PC-9 (cell line): ENCODE data around the gene CABS1. TPM values are rescaled to one million over a fixed set of nuclear protein-coding genes. Genes with fewer than 3 reads are reported as not detected.

Source experiments
- BruUV-seq: library from RNA; stranded (reverse); fragments of 400-500 nt; replicated peaks from 2 replicates; lab custom pipeline; 2021; lab: Mats Ljungman, UMichigan
- CTCF ChIA-PET: fragments of 300-600 bp; sonication (Branson Sonifier 250); formaldehyde crosslinking; loops from one replicate; lab custom pipeline; 2022; ENCODE audit warnings: antibody characterized with exemption; lab: Charles Lee
- POLR2A ChIA-PET: fragments of 300-600 bp; sonication (Branson Sonifier 250); formaldehyde crosslinking; loops from one replicate; lab custom pipeline; 2022; ENCODE audit warnings: antibody characterized with exemption; ENCODE audit not compliant: unreplicated experiment; lab: Charles Lee
- DNase-seq, 2 experiments: peaks; one replicate each; pipeline versions ENCODE4 v3.0.0 to v3.0.0-alpha.2; 2015 to 2022; ENCODE audit warnings: mixed read lengths in 1 of 2
- H2AFZ ChIP-seq: fragments of 200-600 bp; sonication (generic); 2 replicates; pipeline ENCODE4 v1.8.1; 2017; ENCODE audit warnings: antibody characterized with exemption
- H3F3A ChIP-seq: fragments of 200-600 bp; sonication (generic); 2 replicates; pipeline ENCODE4 v1.8.1; 2017; ENCODE audit warnings: antibody characterized with exemption, mild to moderate bottlenecking, low read depth; ENCODE audit not compliant: insufficient read depth
- H3K27ac ChIP-seq: fragments of 200-600 bp; sonication (generic); 2 replicates; pipeline ENCODE4 v1.6.1; 2016; ENCODE audit warnings: mixed run types
- H3K27me3 ChIP-seq: fragments of 200-600 bp; sonication (generic); 2 replicates; pipeline ENCODE4 v1.6.1; 2016; ENCODE audit warnings: low read depth, mixed run types; ENCODE audit not compliant: insufficient read depth
- H3K36me3 ChIP-seq: fragments of 200-600 bp; sonication (generic); 2 replicates; pipeline ENCODE4 v1.6.1; 2016; ENCODE audit warnings: low read depth, mixed run types
- H3K4me1 ChIP-seq: fragments of 200-600 bp; sonication (generic); replicated peaks from 2 replicates; pipeline ENCODE4 v1.6.1; 2016; ENCODE audit warnings: mixed run types; ENCODE audit not compliant: insufficient read depth
- H3K4me2 ChIP-seq: fragments of 200-600 bp; sonication (generic); 2 replicates; pipeline ENCODE4 v1.6.1; 2017; ENCODE audit warnings: mixed run types
- H3K4me3 ChIP-seq: fragments of 200-600 bp; sonication (generic); 2 replicates; pipeline ENCODE4 v1.6.1; 2016; ENCODE audit warnings: mixed run types
- H3K79me2 ChIP-seq: fragments of 200-600 bp; sonication (generic); 2 replicates; pipeline ENCODE4 v1.6.1; 2017; ENCODE audit warnings: low read depth, mixed run types
- H3K9me2 ChIP-seq: fragments of 200-600 bp; sonication (generic); 2 replicates; pipeline ENCODE4 v1.8.1; 2017; ENCODE audit warnings: mild to moderate bottlenecking; ENCODE audit not compliant: insufficient read depth
- H3K9me3 ChIP-seq: fragments of 200-600 bp; sonication (generic); 2 replicates; pipeline ENCODE4 v1.8.1; 2016; ENCODE audit warnings: low read depth; ENCODE audit not compliant: insufficient read depth
- H4K20me1 ChIP-seq: fragments of 200-600 bp; sonication (generic); 2 replicates; pipeline ENCODE4 v1.8.1; 2017; ENCODE audit not compliant: insufficient read depth
- CTCF ChIP-seq: fragments of 200-600 bp; sonication (generic); conservative IDR thresholded peaks from 2 replicates; pipeline ENCODE4 v1.6.1; 2017; ENCODE audit warnings: mixed run types, antibody characterized with exemption, mild to moderate bottlenecking, moderate library complexity
- EZH2 ChIP-seq: fragments of 200-600 bp; sonication (generic); IDR thresholded peaks from 2 replicates; pipeline ENCODE4 v1.8.0; 2017; ENCODE audit warnings: antibody characterized with exemption, low read depth
- intact Hi-C: fragments of 100-400 bp; cut with micrococcal nuclease; formaldehyde crosslinking; loops from one replicate; pipeline ENCODE4 v1.10.0; 2022; ENCODE audit not compliant: unreplicated experiment
- total RNA-seq: library from RNA; stranded (reverse); gene quantifications from 2 replicates; pipeline ENCODE4 v1.2.3, GENCODE V29; 2021

CABS1 gene
- total RNA-seq, 1 experiment from 2014 or later, result not detected

GRCh38 chr4:70371987-70372386, 37.2 kb downstream of the CABS1 start:
- H2AFZ ChIP-seq, result no peak overlapping the region
- no peaks in the 10 kb centered on the region for H3K4me1 ChIP-seq
- DNase-seq, result no peak
- CTCF ChIA-PET, result no interaction called here
- H3K9me2 ChIP-seq, result no peaks in the 10 kb centered on the region
- intact Hi-C loops, result no loop called here
- no peak overlapping the region for H3K4me3 ChIP-seq
- H3K36me3 ChIP-seq, result no peaks in the 10 kb centered on the region
- no peaks in the 10 kb centered on the region for H3K9me3 ChIP-seq
- H3K27ac ChIP-seq, result no peak overlapping the region
- H3K79me2 ChIP-seq, result no peaks in the 10 kb centered on the region
- POLR2A ChIA-PET, result no interaction called here
- no peaks in the 10 kb centered on the region for H3F3A ChIP-seq
- no peaks in the 10 kb centered on the region for H3K27me3 ChIP-seq
- TF ChIP-seq EZH2 (no peak), CTCF (no peak)
- no peaks in the 10 kb centered on the region for H4K20me1 ChIP-seq
- no TSS peak for BruUV-seq
- H3K4me2 ChIP-seq, result no peak overlapping the region

DNA sequence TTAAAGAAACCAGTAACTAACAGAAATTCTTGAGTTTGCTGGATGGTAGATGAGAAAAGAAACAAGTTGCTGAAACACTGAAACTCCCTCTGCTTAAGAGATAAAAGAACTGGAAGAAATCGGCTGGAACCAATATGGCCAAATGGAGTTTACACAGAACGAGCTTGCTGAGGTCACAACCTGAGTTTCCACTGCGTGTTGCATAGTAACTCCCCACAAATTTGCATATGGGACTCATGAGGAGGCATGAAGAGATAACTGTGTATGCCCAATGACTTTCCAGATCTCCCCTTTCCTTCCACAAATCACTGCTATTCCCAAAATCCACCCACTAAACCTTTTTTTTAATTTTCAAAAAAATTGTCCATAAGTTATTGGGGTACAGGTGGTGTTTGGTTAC, 38.0 kb downstream of the CABS1 start:
- no TSS peak for BruUV-seq
- H3K4me3 ChIP-seq, result no peak overlapping the region
- intact Hi-C loops, result no loop called here
- H3K27me3 ChIP-seq, result no peaks in the 10 kb centered on the region
- no peaks in the 10 kb centered on the region for H3K36me3 ChIP-seq
- no peaks in the 10 kb centered on the region for H3K9me2 ChIP-seq
- H2AFZ ChIP-seq, result no peak overlapping the region
- DNase-seq, result no peak
- H3K9me3 ChIP-seq, result no peaks in the 10 kb centered on the region
- TF ChIP-seq CTCF (no peak), EZH2 (no peak)
- no peak overlapping the region for H3K27ac ChIP-seq
- no peak overlapping the region for H3K4me2 ChIP-seq
- no peaks in the 10 kb centered on the region for H3K4me1 ChIP-seq
- H4K20me1 ChIP-seq, result no peaks in the 10 kb centered on the region
- no peaks in the 10 kb centered on the region for H3F3A ChIP-seq
- H3K79me2 ChIP-seq, result no peaks in the 10 kb centered on the region
- CTCF ChIA-PET, result no interaction called here
- POLR2A ChIA-PET, result no interaction called here

- Histone ChIP-seq H3K4me2 (no peak overlapping the region), H3K27me3 (no peaks in the 10 kb centered on the region), H2AFZ (no peak overlapping the region), H3F3A (no peaks in the 10 kb centered on the region), H3K36me3 (no peaks in the 10 kb centered on the region), H3K79me2 (no peaks in the 10 kb centered on the region), H3K27ac (no peak overlapping the region), H4K20me1 (no peaks in the 10 kb centered on the region), H3K4me3 (no peak overlapping the region), H3K9me2 (no peaks in the 10 kb centered on the region), H3K4me1 (no peaks in the 10 kb centered on the region), H3K9me3 (no peaks in the 10 kb centered on the region)
- no peak for DNase-seq
- CTCF ChIA-PET, result no interaction called here
- no TSS peak for BruUV-seq
- intact Hi-C loops, result no loop called here
- POLR2A ChIA-PET, result no interaction called here
- TF ChIP-seq CTCF (no peak), EZH2 (no peak)
Observed at GRCh38 chr4:70380578-70380977, 45.8 kb downstream of the CABS1 start.
